GM23338 (cell line): ENCODE measurements around the gene HK1.

Source experiments
- CREB1 ChIP-seq: fragments of 250-450 bp; sonication (Bioruptor Pico); IDR thresholded peaks from 2 replicates; pipeline ENCODE4 v1.5.0; 2020; ENCODE audit warnings: low read depth, mild to moderate bottlenecking, moderate library complexity
- ETS1 ChIP-seq: IDR thresholded peaks from 2 replicates; pipeline ENCODE4 v1.6.1; 2016; ENCODE audit warnings: antibody characterized with exemption
- EZH2 ChIP-seq: fragments of 200-600 bp; sonication (generic); IDR thresholded peaks from one replicate; pipeline ENCODE4 v1.8.0; 2017; ENCODE audit warnings: antibody characterized with exemption, mild to moderate bottlenecking, low read depth; ENCODE audit not compliant: unreplicated experiment
- EZH2phosphoT487 ChIP-seq: fragments of 200-600 bp; sonication (generic); IDR thresholded peaks from one replicate; pipeline ENCODE4 v1.8.1; 2018; ENCODE audit warnings: antibody characterized with exemption; ENCODE audit not compliant: unreplicated experiment
- JUNB ChIP-seq: IDR thresholded peaks from one replicate; pipeline ENCODE4 v1.6.1; 2016; ENCODE audit warnings: antibody characterized with exemption; ENCODE audit not compliant: unreplicated experiment
- NANOG ChIP-seq: IDR thresholded peaks from 2 replicates; pipeline ENCODE4 v1.6.1; 2016; ENCODE audit warnings: antibody characterized with exemption, borderline replicate concordance
- POLR2AphosphoS5 ChIP-seq: IDR thresholded peaks from 2 replicates; pipeline ENCODE4 v1.6.1; 2016; ENCODE audit warnings: antibody characterized with exemption, low read depth
- STAT1 ChIP-seq: IDR thresholded peaks from one replicate; pipeline ENCODE4 v1.6.1; 2016; ENCODE audit warnings: antibody characterized with exemption; ENCODE audit not compliant: unreplicated experiment
- ZNF114 ChIP-seq: fragments of 250-450 bp; sonication (Bioruptor Pico); IDR thresholded peaks from 2 replicates; pipeline ENCODE4 v1.5.0; 2020; ENCODE audit warnings: mild to moderate bottlenecking, moderate library complexity
- ZNF331 ChIP-seq: fragments of 250-450 bp; sonication (Bioruptor Pico); IDR thresholded peaks from 2 replicates; pipeline ENCODE4 v1.5.0; 2020; ENCODE audit warnings: low read depth, mild to moderate bottlenecking, moderate library complexity
- TF ChIP-seq, protein P1 (sequence below), 2 experiments: fragments of 200-600 bp in 1 of 2; sonication (generic) in 1 of 2; conservative IDR thresholded peaks; 2 replicates each; pipeline versions ENCODE4 v1.5.1 to v1.6.1; 2016 to 2017; ENCODE audit warnings: antibody characterized with exemption in 2 of 2, low read depth in 2 of 2, mild to moderate bottlenecking in 2 of 2, moderate library complexity in 1 of 2
- TF ChIP-seq, protein P2 (sequence below): IDR thresholded peaks from one replicate; pipeline ENCODE4 v1.6.1; 2018; ENCODE audit warnings: antibody characterized with exemption; ENCODE audit not compliant: unreplicated experiment
- TF ChIP-seq, protein P3 (sequence below): fragments of 250-450 bp; sonication (Bioruptor Pico); IDR thresholded peaks from 2 replicates; pipeline ENCODE4 v1.5.0; 2020; ENCODE audit warnings: mild to moderate bottlenecking, moderate library complexity

- TF ChIP-seq POLR2AphosphoS5 (no peak), EZH2 (no peak), NANOG (no peak), JUNB (no peak), EZH2phosphoT487 (no peak), STAT1 (no peak), ZNF331 (no peak), ETS1 (no peak), CREB1 (CRISPR knock-in tag) (no peak), ZNF114 (no peak)
- TF ChIP-seq, protein P1, sequence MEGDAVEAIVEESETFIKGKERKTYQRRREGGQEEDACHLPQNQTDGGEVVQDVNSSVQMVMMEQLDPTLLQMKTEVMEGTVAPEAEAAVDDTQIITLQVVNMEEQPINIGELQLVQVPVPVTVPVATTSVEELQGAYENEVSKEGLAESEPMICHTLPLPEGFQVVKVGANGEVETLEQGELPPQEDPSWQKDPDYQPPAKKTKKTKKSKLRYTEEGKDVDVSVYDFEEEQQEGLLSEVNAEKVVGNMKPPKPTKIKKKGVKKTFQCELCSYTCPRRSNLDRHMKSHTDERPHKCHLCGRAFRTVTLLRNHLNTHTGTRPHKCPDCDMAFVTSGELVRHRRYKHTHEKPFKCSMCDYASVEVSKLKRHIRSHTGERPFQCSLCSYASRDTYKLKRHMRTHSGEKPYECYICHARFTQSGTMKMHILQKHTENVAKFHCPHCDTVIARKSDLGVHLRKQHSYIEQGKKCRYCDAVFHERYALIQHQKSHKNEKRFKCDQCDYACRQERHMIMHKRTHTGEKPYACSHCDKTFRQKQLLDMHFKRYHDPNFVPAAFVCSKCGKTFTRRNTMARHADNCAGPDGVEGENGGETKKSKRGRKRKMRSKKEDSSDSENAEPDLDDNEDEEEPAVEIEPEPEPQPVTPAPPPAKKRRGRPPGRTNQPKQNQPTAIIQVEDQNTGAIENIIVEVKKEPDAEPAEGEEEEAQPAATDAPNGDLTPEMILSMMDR (conservative IDR thresholded peaks at IDR 0.05; ENCODE audit: low read depth in 2 of 2) = no peak
- TF ChIP-seq, protein P2, sequence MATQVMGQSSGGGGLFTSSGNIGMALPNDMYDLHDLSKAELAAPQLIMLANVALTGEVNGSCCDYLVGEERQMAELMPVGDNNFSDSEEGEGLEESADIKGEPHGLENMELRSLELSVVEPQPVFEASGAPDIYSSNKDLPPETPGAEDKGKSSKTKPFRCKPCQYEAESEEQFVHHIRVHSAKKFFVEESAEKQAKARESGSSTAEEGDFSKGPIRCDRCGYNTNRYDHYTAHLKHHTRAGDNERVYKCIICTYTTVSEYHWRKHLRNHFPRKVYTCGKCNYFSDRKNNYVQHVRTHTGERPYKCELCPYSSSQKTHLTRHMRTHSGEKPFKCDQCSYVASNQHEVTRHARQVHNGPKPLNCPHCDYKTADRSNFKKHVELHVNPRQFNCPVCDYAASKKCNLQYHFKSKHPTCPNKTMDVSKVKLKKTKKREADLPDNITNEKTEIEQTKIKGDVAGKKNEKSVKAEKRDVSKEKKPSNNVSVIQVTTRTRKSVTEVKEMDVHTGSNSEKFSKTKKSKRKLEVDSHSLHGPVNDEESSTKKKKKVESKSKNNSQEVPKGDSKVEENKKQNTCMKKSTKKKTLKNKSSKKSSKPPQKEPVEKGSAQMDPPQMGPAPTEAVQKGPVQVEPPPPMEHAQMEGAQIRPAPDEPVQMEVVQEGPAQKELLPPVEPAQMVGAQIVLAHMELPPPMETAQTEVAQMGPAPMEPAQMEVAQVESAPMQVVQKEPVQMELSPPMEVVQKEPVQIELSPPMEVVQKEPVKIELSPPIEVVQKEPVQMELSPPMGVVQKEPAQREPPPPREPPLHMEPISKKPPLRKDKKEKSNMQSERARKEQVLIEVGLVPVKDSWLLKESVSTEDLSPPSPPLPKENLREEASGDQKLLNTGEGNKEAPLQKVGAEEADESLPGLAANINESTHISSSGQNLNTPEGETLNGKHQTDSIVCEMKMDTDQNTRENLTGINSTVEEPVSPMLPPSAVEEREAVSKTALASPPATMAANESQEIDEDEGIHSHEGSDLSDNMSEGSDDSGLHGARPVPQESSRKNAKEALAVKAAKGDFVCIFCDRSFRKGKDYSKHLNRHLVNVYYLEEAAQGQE = no peak
- TF ChIP-seq, protein P3, sequence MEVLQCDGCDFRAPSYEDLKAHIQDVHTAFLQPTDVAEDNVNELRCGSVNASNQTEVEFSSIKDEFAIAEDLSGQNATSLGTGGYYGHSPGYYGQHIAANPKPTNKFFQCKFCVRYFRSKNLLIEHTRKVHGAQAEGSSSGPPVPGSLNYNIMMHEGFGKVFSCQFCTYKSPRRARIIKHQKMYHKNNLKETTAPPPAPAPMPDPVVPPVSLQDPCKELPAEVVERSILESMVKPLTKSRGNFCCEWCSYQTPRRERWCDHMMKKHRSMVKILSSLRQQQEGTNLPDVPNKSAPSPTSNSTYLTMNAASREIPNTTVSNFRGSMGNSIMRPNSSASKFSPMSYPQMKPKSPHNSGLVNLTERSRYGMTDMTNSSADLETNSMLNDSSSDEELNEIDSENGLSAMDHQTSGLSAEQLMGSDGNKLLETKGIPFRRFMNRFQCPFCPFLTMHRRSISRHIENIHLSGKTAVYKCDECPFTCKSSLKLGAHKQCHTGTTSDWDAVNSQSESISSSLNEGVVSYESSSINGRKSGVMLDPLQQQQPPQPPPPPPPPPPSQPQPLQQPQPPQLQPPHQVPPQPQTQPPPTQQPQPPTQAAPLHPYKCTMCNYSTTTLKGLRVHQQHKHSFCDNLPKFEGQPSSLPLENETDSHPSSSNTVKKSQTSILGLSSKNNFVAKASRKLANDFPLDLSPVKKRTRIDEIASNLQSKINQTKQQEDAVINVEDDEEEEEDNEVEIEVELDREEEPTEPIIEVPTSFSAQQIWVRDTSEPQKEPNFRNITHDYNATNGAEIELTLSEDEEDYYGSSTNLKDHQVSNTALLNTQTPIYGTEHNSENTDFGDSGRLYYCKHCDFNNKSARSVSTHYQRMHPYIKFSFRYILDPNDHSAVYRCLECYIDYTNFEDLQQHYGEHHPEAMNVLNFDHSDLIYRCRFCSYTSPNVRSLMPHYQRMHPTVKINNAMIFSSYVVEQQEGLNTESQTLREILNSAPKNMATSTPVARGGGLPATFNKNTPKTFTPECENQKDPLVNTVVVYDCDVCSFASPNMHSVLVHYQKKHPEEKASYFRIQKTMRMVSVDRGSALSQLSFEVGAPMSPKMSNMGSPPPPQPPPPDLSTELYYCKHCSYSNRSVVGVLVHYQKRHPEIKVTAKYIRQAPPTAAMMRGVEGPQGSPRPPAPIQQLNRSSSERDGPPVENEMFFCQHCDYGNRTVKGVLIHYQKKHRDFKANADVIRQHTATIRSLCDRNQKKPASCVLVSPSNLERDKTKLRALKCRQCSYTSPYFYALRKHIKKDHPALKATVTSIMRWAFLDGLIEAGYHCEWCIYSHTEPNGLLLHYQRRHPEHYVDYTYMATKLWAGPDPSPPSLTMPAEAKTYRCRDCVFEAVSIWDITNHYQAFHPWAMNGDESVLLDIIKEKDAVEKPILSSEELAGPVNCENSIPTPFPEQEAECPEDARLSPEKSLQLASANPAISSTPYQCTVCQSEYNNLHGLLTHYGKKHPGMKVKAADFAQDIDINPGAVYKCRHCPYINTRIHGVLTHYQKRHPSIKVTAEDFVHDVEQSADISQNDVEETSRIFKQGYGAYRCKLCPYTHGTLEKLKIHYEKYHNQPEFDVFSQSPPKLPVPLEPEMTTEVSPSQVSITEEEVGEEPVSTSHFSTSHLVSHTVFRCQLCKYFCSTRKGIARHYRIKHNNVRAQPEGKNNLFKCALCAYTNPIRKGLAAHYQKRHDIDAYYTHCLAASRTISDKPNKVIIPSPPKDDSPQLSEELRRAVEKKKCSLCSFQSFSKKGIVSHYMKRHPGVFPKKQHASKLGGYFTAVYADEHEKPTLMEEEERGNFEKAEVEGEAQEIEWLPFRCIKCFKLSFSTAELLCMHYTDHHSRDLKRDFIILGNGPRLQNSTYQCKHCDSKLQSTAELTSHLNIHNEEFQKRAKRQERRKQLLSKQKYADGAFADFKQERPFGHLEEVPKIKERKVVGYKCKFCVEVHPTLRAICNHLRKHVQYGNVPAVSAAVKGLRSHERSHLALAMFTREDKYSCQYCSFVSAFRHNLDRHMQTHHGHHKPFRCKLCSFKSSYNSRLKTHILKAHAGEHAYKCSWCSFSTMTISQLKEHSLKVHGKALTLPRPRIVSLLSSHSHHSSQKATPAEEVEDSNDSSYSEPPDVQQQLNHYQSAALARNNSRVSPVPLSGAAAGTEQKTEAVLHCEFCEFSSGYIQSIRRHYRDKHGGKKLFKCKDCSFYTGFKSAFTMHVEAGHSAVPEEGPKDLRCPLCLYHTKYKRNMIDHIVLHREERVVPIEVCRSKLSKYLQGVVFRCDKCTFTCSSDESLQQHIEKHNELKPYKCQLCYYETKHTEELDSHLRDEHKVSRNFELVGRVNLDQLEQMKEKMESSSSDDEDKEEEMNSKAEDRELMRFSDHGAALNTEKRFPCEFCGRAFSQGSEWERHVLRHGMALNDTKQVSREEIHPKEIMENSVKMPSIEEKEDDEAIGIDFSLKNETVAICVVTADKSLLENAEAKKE = no peak
These were observed 166.7 kb downstream of the HK1 start for GRCh38 chr10:69445041-69445440.
